Breast epithelium (tissue), 3 donors: ENCODE results near the gene SEPTIN8.

Experiments used
- CTCF ChIP-seq, 3 donors: fragments of 450-650 bp; IDR thresholded peaks; one replicate each; pipeline ENCODE4 v1.5.1; 2016 to 2017; ENCODE audit warnings: antibody characterized with exemption in 3 of 3, mild to moderate bottlenecking in 3 of 3, moderate library complexity in 3 of 3
- POLR2A ChIP-seq: fragments of 450-650 bp; IDR thresholded peaks from one replicate; pipeline ENCODE4 v1.6.1; 2016; ENCODE audit warnings: antibody characterized with exemption, mild to moderate bottlenecking, moderate library complexity

GRCh38 chr5:132753135-132753987 lies 23.7 kb downstream of the SEPTIN8 start:
- TF ChIP-seq CTCF (IDR thresholded peaks at IDR 0.05) (no peak), POLR2A (no peak)
